HCT116 (cell line): ENCODE measurements around the gene AKT1. TPM values are rescaled to one million over a fixed set of nuclear protein-coding genes. Genes with fewer than 3 reads are reported as not detected.
A peak's percentile ranks its signal among the peaks of the same experiment; 100 is the strongest.

Source experiments
- ATAC-seq: fragments of 200-7000 bp; cut with Tn5 transposase; 2 replicates; pipeline ENCODE4 v1.9.1; 2020; ENCODE audit warnings: mild to moderate bottlenecking, moderate library complexity
- BruUV-seq: library from RNA; stranded (reverse); fragments of 400-500 nt; replicated peaks from 2 replicates; lab custom pipeline; 2021; lab: Mats Ljungman, UMichigan
- CTCF ChIA-PET: fragments of 300-600 bp; sonication (Branson Sonifier 250); formaldehyde crosslinking; loops from one replicate; lab custom pipeline; 2021; ENCODE audit warnings: antibody characterized with exemption; lab: Charles Lee
- POLR2A ChIA-PET: fragments of 300-600, 350-600 bp; sonication (Branson Sonifier 250); formaldehyde crosslinking; loops from one replicate; lab custom pipeline; 2021; ENCODE audit warnings: antibody characterized with exemption; lab: Charles Lee
- RAD21 ChIA-PET, 2 experiments: fragments of 300-600 bp; sonication (Branson Sonifier 250); formaldehyde crosslinking; loops; one replicate each; lab custom pipeline; 2023; ENCODE audit warnings: low total read pairs in 2 of 2; ENCODE audit not compliant: uncharacterized antibody in 2 of 2, unreplicated experiment in 2 of 2, low non-redundant PET in 1 of 2; lab: Charles Lee
- DNase-seq: peaks from one replicate; pipeline ENCODE4 v3.0.0-alpha.2; 2010; ENCODE audit warnings: low read depth, low spot score
- H2AFZ ChIP-seq: fragments of 200-600 bp; shearing (Covaris generic), sonication (generic); 2 replicates; pipeline ENCODE4 v1.6.1; 2017; ENCODE audit warnings: low read depth, mixed run types, mixed read lengths, antibody characterized with exemption, low read length; ENCODE audit not compliant: poor library complexity, severe bottlenecking
- H3K27ac ChIP-seq: 2 replicates; pipeline ENCODE4 v1.5.1; 2012; ENCODE audit warnings: low read depth, low read length
- H3K27me3 ChIP-seq: fragments of 200-600 bp; sonication (generic); 2 replicates; pipeline ENCODE4 v1.6.1; 2016; ENCODE audit warnings: mixed run types, low read length, mixed read lengths; ENCODE audit not compliant: insufficient read depth
- H3K36me3 ChIP-seq, 2 experiments: fragments of 200-500 bp in 1 of 2; fragments of 200-600 bp in 1 of 2; sonication (Bioruptor generic) in 1 of 2; sonication (generic) in 1 of 2; 2 replicates each; pipeline versions ENCODE4 v1.5.1 to v1.6.1; 2014 to 2016; ENCODE audit warnings: low read length in 2 of 2, inconsistent platforms in 1 of 2, mixed read lengths in 1 of 2, mixed run types in 1 of 2; ENCODE audit not compliant: insufficient read depth in 2 of 2, control insufficient read depth in 1 of 2
- H3K4me1 ChIP-seq, 2 experiments: fragments of 200-600 bp in 1 of 2; sonication (generic) in 1 of 2; 2 replicates each; pipeline versions ENCODE4 v1.5.1 to v1.6.1; 2012 to 2017; ENCODE audit warnings: low read length in 2 of 2, inconsistent platforms in 1 of 2, mild to moderate bottlenecking in 1 of 2, mixed read lengths in 1 of 2, mixed run types in 1 of 2, moderate library complexity in 1 of 2; ENCODE audit not compliant: insufficient read depth in 2 of 2, control insufficient read depth in 1 of 2
- H3K4me2 ChIP-seq: fragments of 200-600 bp; sonication (generic); 2 replicates; pipeline ENCODE4 v1.6.1; 2017; ENCODE audit warnings: mixed run types, low read length, mixed read lengths
- H3K4me3 ChIP-seq, 2 experiments: fragments of 200-600 bp in 1 of 2; sonication (generic) in 1 of 2; replicated peaks in 1 of 2; 2 replicates each; pipeline ENCODE4 v1.5.1; 2011 to 2016; ENCODE audit warnings: low read length in 2 of 2, control low read depth in 1 of 2, low read depth in 1 of 2, mild to moderate bottlenecking in 1 of 2, mixed read lengths in 1 of 2, mixed run types in 1 of 2
- H3K79me2 ChIP-seq: fragments of 200-600 bp; sonication (generic); 2 replicates; pipeline ENCODE4 v1.6.1; 2017; ENCODE audit warnings: mild to moderate bottlenecking, mixed run types, low read length, moderate library complexity, mixed read lengths; ENCODE audit not compliant: insufficient read depth
- H3K9ac ChIP-seq: fragments of 200-600 bp; sonication (generic); 2 replicates; pipeline ENCODE4 v1.6.1; 2016; ENCODE audit warnings: low read length, mixed read lengths
- H3K9me2 ChIP-seq: fragments of 200-600 bp; sonication (generic), shearing (Covaris generic); 2 replicates; pipeline ENCODE4 v1.6.1; 2017; ENCODE audit warnings: mixed run types, mild to moderate bottlenecking, moderate library complexity; ENCODE audit not compliant: insufficient read depth
- H3K9me3 ChIP-seq, 2 experiments: fragments of 200-500 bp in 1 of 2; fragments of 200-600 bp in 1 of 2; sonication (Bioruptor generic) in 1 of 2; sonication (generic) in 1 of 2; 2 replicates each; pipeline ENCODE4 v1.6.1; 2014 to 2017; ENCODE audit warnings: low read length in 2 of 2, mixed read lengths in 2 of 2, inconsistent platforms in 1 of 2, low read depth in 1 of 2, mild to moderate bottlenecking in 1 of 2, mixed run types in 1 of 2, moderate library complexity in 1 of 2; ENCODE audit not compliant: control insufficient read depth in 1 of 2, insufficient read depth in 1 of 2
- H4K20me1 ChIP-seq: fragments of 200-600 bp; sonication (generic), shearing (Covaris generic); 2 replicates; pipeline ENCODE4 v1.6.1; 2017; ENCODE audit warnings: mixed run types, mild to moderate bottlenecking, moderate library complexity; ENCODE audit not compliant: insufficient read depth
- CBX3 ChIP-seq: IDR thresholded peaks from 2 replicates; pipeline ENCODE4 v1.6.1; 2012; ENCODE audit warnings: low read depth
- ELF1 ChIP-seq: IDR thresholded peaks from 2 replicates; pipeline ENCODE4 v1.6.1; 2012; ENCODE audit warnings: low read depth, borderline replicate concordance
- EZH2 ChIP-seq: fragments of 200-600 bp; sonication (generic); IDR thresholded peaks from 2 replicates; pipeline ENCODE4 v1.6.1; 2017; ENCODE audit warnings: antibody characterized with exemption, mixed run types
- EZH2phosphoT487 ChIP-seq: fragments of 200-600 bp; IDR thresholded peaks from 2 replicates; pipeline ENCODE4 v1.6.1; 2018; ENCODE audit warnings: antibody characterized with exemption, borderline replicate concordance
- FOSL1 ChIP-seq: IDR thresholded peaks from 2 replicates; pipeline ENCODE4 v1.6.1; 2012; ENCODE audit warnings: low read depth
- JUND ChIP-seq: IDR thresholded peaks from 2 replicates; pipeline ENCODE4 v1.6.1; 2012
- MAX ChIP-seq: IDR thresholded peaks from 2 replicates; pipeline ENCODE4 v1.6.1; 2012
- RAD21 ChIP-seq: IDR thresholded peaks from 2 replicates; pipeline ENCODE4 v1.6.1; 2012; ENCODE audit warnings: low read depth, mild to moderate bottlenecking
- SIN3A ChIP-seq: IDR thresholded peaks from 2 replicates; pipeline ENCODE4 v1.6.1; 2012; ENCODE audit warnings: low read depth
- SRF ChIP-seq: IDR thresholded peaks from 2 replicates; pipeline ENCODE4 v1.6.1; 2012; ENCODE audit warnings: low read depth
- TCF7L2 ChIP-seq: IDR thresholded peaks from 2 replicates; pipeline ENCODE4 v1.7.0; 2011; ENCODE audit warnings: borderline replicate concordance, inconsistent platforms; ENCODE audit not compliant: insufficient read depth, insufficient read length; ENCODE audit errors: extremely low read depth
- ZBTB33 ChIP-seq: IDR thresholded peaks from 2 replicates; pipeline ENCODE4 v1.6.1; 2011; ENCODE audit warnings: mild to moderate bottlenecking, low read length, moderate library complexity; ENCODE audit not compliant: insufficient replicate concordance; ENCODE audit errors: extremely low read depth
- ZFX ChIP-seq: fragments of 450-650 bp; IDR thresholded peaks from 2 replicates; pipeline ENCODE4 v1.6.1; 2017
- ZNF274 ChIP-seq: fragments of 200-500 bp; sonication (Bioruptor generic); IDR thresholded peaks from 2 replicates; pipeline ENCODE4 v1.6.1; 2014; ENCODE audit warnings: mild to moderate bottlenecking, low read depth, low read length, inconsistent platforms
- intact Hi-C: fragments of 100-400 bp; cut with micrococcal nuclease; formaldehyde crosslinking; loops from 2 replicates; pipeline ENCODE4 v1.10.0; 2022
- total RNA-seq: library from RNA; stranded (reverse); gene quantifications from one replicate; pipeline ENCODE4 v1.2.1, GENCODE V29; 2021; ENCODE audit not compliant: unreplicated experiment
- TF ChIP-seq, protein P1 (sequence below): IDR thresholded peaks from 2 replicates; pipeline ENCODE4 v1.6.1; 2012; ENCODE audit warnings: low read depth
- TF ChIP-seq, protein P2 (sequence below), 3 experiments: fragments of 200-600 bp in 1 of 3; sonication (generic) in 1 of 3; IDR thresholded peaks in 2 of 3; conservative IDR thresholded peaks in 1 of 3; 2 replicates each; pipeline ENCODE4 v1.5.1; 2012 to 2017; ENCODE audit warnings: low read depth in 2 of 3, low read length in 2 of 3, antibody characterized with exemption in 1 of 3, borderline replicate concordance in 1 of 3, control low read depth in 1 of 3, mild to moderate bottlenecking in 1 of 3, mixed read lengths in 1 of 3, mixed run types in 1 of 3, moderate library complexity in 1 of 3; ENCODE audit not compliant: insufficient read depth in 1 of 3
- TF ChIP-seq, protein P3 (sequence below): IDR thresholded peaks from 2 replicates; pipeline ENCODE4 v1.6.1; 2012

The AKT1 gene
- total RNA-seq, 1 experiment from 2014 or later: 152 TPM

- TSS peak; percentile 72 for BruUV-seq
- no peak for DNase-seq
- no peak overlapping the region for H3K9ac ChIP-seq
- no peaks in the 10 kb centered on the region for H3K79me2 ChIP-seq
- TF ChIP-seq FOSL1: no peak
- no peak for TF ChIP-seq EZH2phosphoT487
- TF ChIP-seq TCF7L2: no peak
- no peak for TF ChIP-seq SRF
- no peak for TF ChIP-seq JUND
- TF ChIP-seq, protein P1, sequence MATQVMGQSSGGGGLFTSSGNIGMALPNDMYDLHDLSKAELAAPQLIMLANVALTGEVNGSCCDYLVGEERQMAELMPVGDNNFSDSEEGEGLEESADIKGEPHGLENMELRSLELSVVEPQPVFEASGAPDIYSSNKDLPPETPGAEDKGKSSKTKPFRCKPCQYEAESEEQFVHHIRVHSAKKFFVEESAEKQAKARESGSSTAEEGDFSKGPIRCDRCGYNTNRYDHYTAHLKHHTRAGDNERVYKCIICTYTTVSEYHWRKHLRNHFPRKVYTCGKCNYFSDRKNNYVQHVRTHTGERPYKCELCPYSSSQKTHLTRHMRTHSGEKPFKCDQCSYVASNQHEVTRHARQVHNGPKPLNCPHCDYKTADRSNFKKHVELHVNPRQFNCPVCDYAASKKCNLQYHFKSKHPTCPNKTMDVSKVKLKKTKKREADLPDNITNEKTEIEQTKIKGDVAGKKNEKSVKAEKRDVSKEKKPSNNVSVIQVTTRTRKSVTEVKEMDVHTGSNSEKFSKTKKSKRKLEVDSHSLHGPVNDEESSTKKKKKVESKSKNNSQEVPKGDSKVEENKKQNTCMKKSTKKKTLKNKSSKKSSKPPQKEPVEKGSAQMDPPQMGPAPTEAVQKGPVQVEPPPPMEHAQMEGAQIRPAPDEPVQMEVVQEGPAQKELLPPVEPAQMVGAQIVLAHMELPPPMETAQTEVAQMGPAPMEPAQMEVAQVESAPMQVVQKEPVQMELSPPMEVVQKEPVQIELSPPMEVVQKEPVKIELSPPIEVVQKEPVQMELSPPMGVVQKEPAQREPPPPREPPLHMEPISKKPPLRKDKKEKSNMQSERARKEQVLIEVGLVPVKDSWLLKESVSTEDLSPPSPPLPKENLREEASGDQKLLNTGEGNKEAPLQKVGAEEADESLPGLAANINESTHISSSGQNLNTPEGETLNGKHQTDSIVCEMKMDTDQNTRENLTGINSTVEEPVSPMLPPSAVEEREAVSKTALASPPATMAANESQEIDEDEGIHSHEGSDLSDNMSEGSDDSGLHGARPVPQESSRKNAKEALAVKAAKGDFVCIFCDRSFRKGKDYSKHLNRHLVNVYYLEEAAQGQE: no peak
- no peak for TF ChIP-seq CBX3
- TF ChIP-seq RAD21: no peak
- TF ChIP-seq, protein P2, sequence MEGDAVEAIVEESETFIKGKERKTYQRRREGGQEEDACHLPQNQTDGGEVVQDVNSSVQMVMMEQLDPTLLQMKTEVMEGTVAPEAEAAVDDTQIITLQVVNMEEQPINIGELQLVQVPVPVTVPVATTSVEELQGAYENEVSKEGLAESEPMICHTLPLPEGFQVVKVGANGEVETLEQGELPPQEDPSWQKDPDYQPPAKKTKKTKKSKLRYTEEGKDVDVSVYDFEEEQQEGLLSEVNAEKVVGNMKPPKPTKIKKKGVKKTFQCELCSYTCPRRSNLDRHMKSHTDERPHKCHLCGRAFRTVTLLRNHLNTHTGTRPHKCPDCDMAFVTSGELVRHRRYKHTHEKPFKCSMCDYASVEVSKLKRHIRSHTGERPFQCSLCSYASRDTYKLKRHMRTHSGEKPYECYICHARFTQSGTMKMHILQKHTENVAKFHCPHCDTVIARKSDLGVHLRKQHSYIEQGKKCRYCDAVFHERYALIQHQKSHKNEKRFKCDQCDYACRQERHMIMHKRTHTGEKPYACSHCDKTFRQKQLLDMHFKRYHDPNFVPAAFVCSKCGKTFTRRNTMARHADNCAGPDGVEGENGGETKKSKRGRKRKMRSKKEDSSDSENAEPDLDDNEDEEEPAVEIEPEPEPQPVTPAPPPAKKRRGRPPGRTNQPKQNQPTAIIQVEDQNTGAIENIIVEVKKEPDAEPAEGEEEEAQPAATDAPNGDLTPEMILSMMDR (IDR thresholded peaks at IDR 0.05 in 2 of 3, conservative IDR thresholded peaks at IDR 0.05 in 1 of 3; ENCODE audit: borderline replicate concordance in 1 of 3, insufficient read depth in 1 of 3, low read depth in 2 of 3, low read length in 2 of 3): no peak
- TF ChIP-seq MAX: no peak
- no peak for TF ChIP-seq EZH2
- TF ChIP-seq ELF1: no peak
- TF ChIP-seq ZBTB33: no peak
- TF ChIP-seq ZNF274: no peak
- no peak for TF ChIP-seq ZFX
- no peak for TF ChIP-seq SIN3A
- TF ChIP-seq, protein P3, sequence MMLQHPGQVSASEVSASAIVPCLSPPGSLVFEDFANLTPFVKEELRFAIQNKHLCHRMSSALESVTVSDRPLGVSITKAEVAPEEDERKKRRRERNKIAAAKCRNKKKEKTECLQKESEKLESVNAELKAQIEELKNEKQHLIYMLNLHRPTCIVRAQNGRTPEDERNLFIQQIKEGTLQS: no peak
- TF ChIP-seq, all 23 proteins: peak for 0
- Histone ChIP-seq H3K4me1 (peaks cover 3 to 9% of the 10 kb centered on the region in 2 experiments; a peak in 3 of 4 replicates), H3K27me3 (no peaks in the 10 kb centered on the region), H4K20me1 (no peaks in the 10 kb centered on the region), H3K27ac (peak overlapping the region; percentile 44; the same call in 1 of the 2 replicates), H2AFZ (no peak overlapping the region), H3K9me3 (peaks cover 0 to 11% of the 10 kb centered on the region in 2 experiments; a peak in 2 of 4 replicates), H3K4me3 (no peak overlapping the region), H3K4me2 (no peak overlapping the region), H3K9me2 (no peaks in the 10 kb centered on the region), H3K36me3 (peaks cover 0 to 37% of the 10 kb centered on the region in 2 experiments; a peak in 3 of 4 replicates)
- intact Hi-C loops: loop anchor here (2.0 kb wide), 1 partner anchor 275 kb away; no protein-coding TSS in a partner anchor
- ChIA-PET POLR2A (interaction anchor here (1.1 kb wide), 1 partner anchor 17 kb away, joined by 5 read pairs; the partner anchor contains the start of gene SIVA1), RAD21 (interaction anchor here in 1 of 2 experiments (1.1 kb wide), 1 partner anchor 101 kb away, joined by 4 read pairs; no protein-coding TSS in a partner anchor), CTCF (interaction anchor here (0.6 to 3.1 kb wide), 4 partner anchors 17 to 193 kb away, joined by 3 to 29 read pairs (median 7); partner anchors contain the start of gene SIVA1)
- no peak for ATAC-seq
These were observed 26.1 kb downstream of the AKT1 start for GRCh38 chr14:104769324-104770071.
